H1 (cell line): ENCODE results near the gene CHST3. TPM values are rescaled to one million over a fixed set of nuclear protein-coding genes. Genes with fewer than 3 reads are reported as not detected.

Experiments used
- CTCF ChIA-PET: fragments of 300-600 bp; sonication (Branson Sonifier 250); formaldehyde crosslinking; loops from one replicate; lab custom pipeline; 2021; ENCODE audit not compliant: partially characterized antibody; lab: Charles Lee
- POLR2A ChIA-PET: fragments of 300-600 bp; sonication (Branson Sonifier 250); formaldehyde crosslinking; loops from one replicate; lab custom pipeline; 2021; ENCODE audit warnings: inconsistent platforms; ENCODE audit not compliant: partially characterized antibody; lab: Charles Lee
- DNase-seq, 2 experiments: peaks; one replicate each; pipeline versions ENCODE4 v3.0.0 to v3.0.0-alpha.2; 2010 to 2022; ENCODE audit warnings: low spot score in 2 of 2, low read depth in 1 of 2, mixed read lengths in 1 of 2
- FAIRE-seq: peaks from 2 replicates; lab custom pipeline; 2011; peaks lifted over from hg19 to GRCh38; lab: Jason Lieb, UNC
- H2AFZ ChIP-seq: 2 replicates; pipeline ENCODE4 v1.8.1; 2012; ENCODE audit warnings: low read length, inconsistent platforms
- H2AK5ac ChIP-seq: 2 replicates; pipeline ENCODE4 v1.6.1; 2013; ENCODE audit warnings: low read depth, low read length
- H2BK120ac ChIP-seq: replicated peaks from 2 replicates; pipeline ENCODE3; 2013; ENCODE audit warnings: low read depth, low read length, inconsistent platforms
- H2BK12ac ChIP-seq: 2 replicates; pipeline ENCODE4 v1.6.1; 2013; ENCODE audit warnings: low read depth, low read length
- H2BK15ac ChIP-seq: 2 replicates; pipeline ENCODE4 v1.6.1; 2013; ENCODE audit warnings: low read length
- H2BK20ac ChIP-seq: 2 replicates; pipeline ENCODE4 v1.6.1; 2013; ENCODE audit warnings: low read length
- H2BK5ac ChIP-seq: 2 replicates; pipeline ENCODE4 v1.6.1; 2013; ENCODE audit warnings: low read depth, low read length
- H3K14ac ChIP-seq: 2 replicates; pipeline ENCODE4 v1.6.1; 2013; ENCODE audit warnings: inconsistent platforms; ENCODE audit not compliant: insufficient read length
- H3K18ac ChIP-seq: 2 replicates; pipeline ENCODE4 v1.6.1; 2013; ENCODE audit warnings: low read length; ENCODE audit errors: extremely low read depth
- H3K23ac ChIP-seq: 2 replicates; pipeline ENCODE4 v1.6.1; 2013; ENCODE audit warnings: inconsistent platforms; ENCODE audit not compliant: insufficient read length
- H3K23me2 ChIP-seq: 2 replicates; pipeline ENCODE4 v1.6.1; 2013; ENCODE audit warnings: low read depth, low read length
- H3K27ac ChIP-seq: 2 replicates; pipeline ENCODE4 v1.6.1; 2011; ENCODE audit warnings: low read depth, low read length, inconsistent platforms
- H3K27me3 ChIP-seq, 4 experiments: replicated peaks in 1 of 4; 1 replicate in 1 of 4; 2 replicates in 3 of 4; pipeline versions ENCODE4 v1.6.1 to v1.8.1; 2011 to 2013; ENCODE audit warnings: low read length in 3 of 4, mild to moderate bottlenecking in 3 of 4, inconsistent platforms in 2 of 4, mixed read lengths in 2 of 4, moderate library complexity in 1 of 4; ENCODE audit not compliant: control insufficient read depth in 3 of 4, insufficient read depth in 3 of 4; ENCODE audit errors: extremely low read depth in 1 of 4
- H3K36me3 ChIP-seq, 4 experiments: 2 replicates each; pipeline versions ENCODE4 v1.6.1 to v1.8.1; 2011 to 2013; ENCODE audit warnings: mild to moderate bottlenecking in 4 of 4, low read length in 3 of 4, moderate library complexity in 2 of 4, control low read depth in 1 of 4, inconsistent platforms in 1 of 4; ENCODE audit not compliant: insufficient read depth in 4 of 4, control insufficient read depth in 2 of 4
- H3K4ac ChIP-seq: replicated peaks from 2 replicates; pipeline ENCODE3; 2013; ENCODE audit warnings: low read length, low read depth, mixed read lengths, inconsistent platforms; ENCODE audit not compliant: insufficient read length
- H3K4me1 ChIP-seq, 4 experiments: replicated peaks in 1 of 4; 1 replicate in 1 of 4; 2 replicates in 3 of 4; pipeline versions ENCODE4 v1.6.1 to v1.8.1; 2011 to 2013; ENCODE audit warnings: low read length in 3 of 4, inconsistent platforms in 2 of 4, mixed read lengths in 1 of 4; ENCODE audit not compliant: insufficient read depth in 4 of 4, control insufficient read depth in 3 of 4
- H3K4me2 ChIP-seq, 2 experiments: 2 replicates each; pipeline versions ENCODE4 v1.6.1 to v1.8.1; 2011 to 2013; ENCODE audit warnings: low read depth in 2 of 2, low read length in 2 of 2, control low read depth in 1 of 2, inconsistent platforms in 1 of 2, mild to moderate bottlenecking in 1 of 2; ENCODE audit not compliant: insufficient read depth in 1 of 2
- H3K4me3 ChIP-seq, 4 experiments: fragments of 200-600, 300-600 bp in 1 of 4; sonication (generic), shearing (Covaris generic), sonication (Bioruptor Twin) in 1 of 4; 2 replicates each; pipeline versions ENCODE4 v1.5.1 to v1.8.1; 2011 to 2016; ENCODE audit warnings: low read length in 4 of 4, low read depth in 3 of 4, control low read depth in 2 of 4, inconsistent platforms in 2 of 4, mild to moderate bottlenecking in 2 of 4, mixed read lengths in 1 of 4, moderate library complexity in 1 of 4; ENCODE audit not compliant: insufficient read depth in 2 of 4; ENCODE audit errors: extremely low read depth in 1 of 4
- H3K56ac ChIP-seq: replicated peaks from 2 replicates; pipeline ENCODE3; 2013; ENCODE audit warnings: low read depth, mild to moderate bottlenecking, mixed read lengths, low read length, inconsistent platforms; ENCODE audit not compliant: insufficient read length
- H3K79me1 ChIP-seq: 2 replicates; pipeline ENCODE4 v1.6.1; 2013; ENCODE audit warnings: low read depth, low read length, control low read depth
- H3K79me2 ChIP-seq, 2 experiments: 2 replicates each; pipeline versions ENCODE4 v1.6.1 to v1.8.1; 2012 to 2013; ENCODE audit warnings: low read length in 2 of 2, mild to moderate bottlenecking in 2 of 2, inconsistent platforms in 1 of 2; ENCODE audit not compliant: insufficient read depth in 2 of 2, control insufficient read depth in 1 of 2
- H3K9ac ChIP-seq, 4 experiments: replicated peaks in 1 of 4; 1 replicate in 1 of 4; 2 replicates in 3 of 4; pipeline versions ENCODE4 v1.6.1 to v1.8.1; 2011 to 2013; ENCODE audit warnings: low read depth in 3 of 4, low read length in 3 of 4, control low read depth in 2 of 4, mild to moderate bottlenecking in 2 of 4, moderate library complexity in 2 of 4, inconsistent platforms in 1 of 4; ENCODE audit errors: extremely low read depth in 1 of 4
- H3K9me3 ChIP-seq, 2 experiments: 2 replicates each; pipeline versions ENCODE4 v1.6.1 to v1.8.1; 2012 to 2013; ENCODE audit warnings: mild to moderate bottlenecking in 2 of 2, moderate library complexity in 2 of 2, control low read depth in 1 of 2, inconsistent platforms in 1 of 2, low read depth in 1 of 2, low read length in 1 of 2, mixed read lengths in 1 of 2; ENCODE audit not compliant: insufficient read depth in 2 of 2
- H4K20me1 ChIP-seq, 2 experiments: replicated peaks in 1 of 2; 2 replicates each; pipeline versions ENCODE3 to v1.8.1; 2011 to 2013; ENCODE audit warnings: inconsistent platforms in 2 of 2, low read length in 2 of 2, mild to moderate bottlenecking in 1 of 2; ENCODE audit not compliant: insufficient read depth in 2 of 2, control insufficient read depth in 1 of 2
- H4K5ac ChIP-seq: 2 replicates; pipeline ENCODE4 v1.6.1; 2013; ENCODE audit warnings: low read length, low read depth, mixed read lengths, inconsistent platforms; ENCODE audit not compliant: insufficient read length
- H4K8ac ChIP-seq: 2 replicates; pipeline ENCODE4 v1.8.0; 2013; ENCODE audit warnings: mild to moderate bottlenecking, moderate library complexity, low read length, inconsistent platforms; ENCODE audit not compliant: insufficient read depth; ENCODE audit errors: extremely low read depth
- H4K91ac ChIP-seq: replicated peaks from 2 replicates; pipeline ENCODE3; 2013; ENCODE audit warnings: low read length, mixed read lengths, inconsistent platforms; ENCODE audit not compliant: insufficient read length
- HDAC6 ChIP-seq: IDR thresholded peaks from one replicate; pipeline ENCODE4 v1.7.1; 2012; ENCODE audit warnings: low read depth, mild to moderate bottlenecking, inconsistent platforms, low read length, moderate library complexity
- SUZ12 ChIP-seq: fragments of 200-600 bp; sonication (generic); IDR thresholded peaks from 2 replicates; pipeline ENCODE4 v1.6.1; 2012; ENCODE audit warnings: mild to moderate bottlenecking, inconsistent platforms, low read length, moderate library complexity, mixed read lengths
- WGBS, 2 experiments: shearing (Covaris generic) in 1 of 2; methylation state at CpG; one replicate each; pipeline versions ENCODE4 v1.1.6 to v1.1.7; 2013 to 2015; ENCODE audit warnings: low lambda C conversion rate in 2 of 2, mixed read lengths in 2 of 2, inconsistent platforms in 1 of 2, low coverage in 1 of 2, missing lambda C conversion rate in 1 of 2; ENCODE audit not compliant: insufficient replicate concordance in 2 of 2, insufficient coverage in 1 of 2, insufficient read length in 1 of 2; ENCODE audit errors: extremely low coverage in 1 of 2, missing lambda C conversion rate in 1 of 2; 5-methylcytosine and 5-hydroxymethylcytosine counted together
- polyA plus RNA-seq, 7 experiments: library from polyadenylated mRNA; depleted of rRNA in 3 of 7; stranded (reverse) in 5 of 7; unstranded in 2 of 7; fragments of >200 nt in 5 of 7; fragments of 200-250 nt in 2 of 7; gene quantifications; 1 replicate in 5 of 7; 2 replicates in 1 of 7; 4 replicates in 1 of 7; pipeline versions ENCODE4 v1.2.1 to v1.2.3, GENCODE V29; 2011 to 2013; ENCODE audit warnings: missing spikeins in 2 of 7, mixed read lengths in 2 of 7
- total RNA-seq: library from RNA; stranded (reverse); fragmentation: NEBNext Ultra II Directional; extraction: Animal tissue kit (Norgen Biotek cat#: 25700); gene quantifications from 2 replicates; pipeline ENCODE4 v1.2.1, GENCODE V29; 2021
- TF ChIP-seq, protein P1 (sequence below), 3 experiments: IDR thresholded peaks; 1 replicate in 2 of 3; 2 replicates in 1 of 3; pipeline versions ENCODE4 v1.5.1 to v1.6.1; 2011; ENCODE audit warnings: low read length in 3 of 3, mild to moderate bottlenecking in 3 of 3, inconsistent platforms in 2 of 3, low read depth in 1 of 3, moderate library complexity in 1 of 3; ENCODE audit not compliant: insufficient read depth in 1 of 3; ENCODE audit errors: control extremely low read depth in 1 of 3
- TF ChIP-seq, protein P2 (sequence below): IDR thresholded peaks from 2 replicates; pipeline ENCODE4 v1.6.1; 2011; ENCODE audit warnings: low read depth, mild to moderate bottlenecking, low read length; ENCODE audit not compliant: insufficient read depth

Gene CHST3
- total and polyA plus RNA-seq, 2 of the 8 experiments (the other 6 are each of a cell fraction or from before 2014, with no cell fraction given), result 2.0 to 5.8 TPM

GRCh38 chr10:71984809-71985388 is 20.7 kb downstream of the CHST3 start:
- no peak overlapping the region for H3K23ac ChIP-seq
- no peak overlapping the region for H2BK5ac ChIP-seq
- H3K14ac ChIP-seq, result no peak overlapping the region
- ChIA-PET CTCF (interaction anchor here (0.7 to 3.5 kb wide), 15 partner anchors 7 to 975 kb away, joined by 3 to 24 read pairs (median 4); no protein-coding TSS in a partner anchor), POLR2A (no interaction called here)
- no peak overlapping the region; the same call in none of the 2 replicates for H2BK12ac ChIP-seq
- H3K79me1 ChIP-seq, result no peaks in the 10 kb centered on the region; the same call in 1 of the 2 replicates
- H3K4me2 ChIP-seq, result no peak overlapping the region
- H4K91ac ChIP-seq, result no peak overlapping the region
- H3K27ac ChIP-seq, result no peak overlapping the region
- H3K9me3 ChIP-seq, result no peaks in the 10 kb centered on the region
- H2BK15ac ChIP-seq, result no peak overlapping the region
- H3K36me3 ChIP-seq, result no peaks in the 10 kb centered on the region
- FAIRE-seq, result no peak
- no peak overlapping the region for H3K9ac ChIP-seq
- H3K4me1 ChIP-seq, result peaks cover 0 to 3% (median 1%) of the 10 kb centered on the region in 4 experiments; a peak in 1 of 7 replicates
- no peaks in the 10 kb centered on the region for H3K79me2 ChIP-seq
- no peak overlapping the region for H2AK5ac ChIP-seq
- no peaks in the 10 kb centered on the region for H4K20me1 ChIP-seq
- no peak for DNase-seq
- no peak overlapping the region for H2AFZ ChIP-seq
- H4K5ac ChIP-seq, result no peak overlapping the region
- H3K56ac ChIP-seq, result no peak overlapping the region
- no peaks in the 10 kb centered on the region; the same call in 1 of the 2 replicates for H3K23me2 ChIP-seq
- no peak overlapping the region for H4K8ac ChIP-seq
- no peak overlapping the region for H3K4ac ChIP-seq
- H3K27me3 ChIP-seq, result no peaks in the 10 kb centered on the region
- no peak overlapping the region for H2BK20ac ChIP-seq
- TF ChIP-seq SUZ12, result no peak
- no peak for TF ChIP-seq HDAC6
- TF ChIP-seq, protein P1, sequence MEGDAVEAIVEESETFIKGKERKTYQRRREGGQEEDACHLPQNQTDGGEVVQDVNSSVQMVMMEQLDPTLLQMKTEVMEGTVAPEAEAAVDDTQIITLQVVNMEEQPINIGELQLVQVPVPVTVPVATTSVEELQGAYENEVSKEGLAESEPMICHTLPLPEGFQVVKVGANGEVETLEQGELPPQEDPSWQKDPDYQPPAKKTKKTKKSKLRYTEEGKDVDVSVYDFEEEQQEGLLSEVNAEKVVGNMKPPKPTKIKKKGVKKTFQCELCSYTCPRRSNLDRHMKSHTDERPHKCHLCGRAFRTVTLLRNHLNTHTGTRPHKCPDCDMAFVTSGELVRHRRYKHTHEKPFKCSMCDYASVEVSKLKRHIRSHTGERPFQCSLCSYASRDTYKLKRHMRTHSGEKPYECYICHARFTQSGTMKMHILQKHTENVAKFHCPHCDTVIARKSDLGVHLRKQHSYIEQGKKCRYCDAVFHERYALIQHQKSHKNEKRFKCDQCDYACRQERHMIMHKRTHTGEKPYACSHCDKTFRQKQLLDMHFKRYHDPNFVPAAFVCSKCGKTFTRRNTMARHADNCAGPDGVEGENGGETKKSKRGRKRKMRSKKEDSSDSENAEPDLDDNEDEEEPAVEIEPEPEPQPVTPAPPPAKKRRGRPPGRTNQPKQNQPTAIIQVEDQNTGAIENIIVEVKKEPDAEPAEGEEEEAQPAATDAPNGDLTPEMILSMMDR (IDR thresholded peaks at IDR 0.05; ENCODE audit: control extremely low read depth in 1 of 3, insufficient read depth in 1 of 3, low read depth in 1 of 3, low read length in 3 of 3), result no peak
- TF ChIP-seq, protein P2, sequence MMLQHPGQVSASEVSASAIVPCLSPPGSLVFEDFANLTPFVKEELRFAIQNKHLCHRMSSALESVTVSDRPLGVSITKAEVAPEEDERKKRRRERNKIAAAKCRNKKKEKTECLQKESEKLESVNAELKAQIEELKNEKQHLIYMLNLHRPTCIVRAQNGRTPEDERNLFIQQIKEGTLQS, result no peak
- H3K4me3 ChIP-seq, result no peak overlapping the region
- H2BK120ac ChIP-seq, result no peak overlapping the region
- no peak overlapping the region for H3K18ac ChIP-seq
- WGBS, 2 experiments, result 93% methylated on average over 9 of the region's 9 CpGs; no CpG with 5 or more reads in 1 of the 2 experiments
